Measurements from ENCODE around the gene CCPG1.

Gene CCPG1

DNA sequence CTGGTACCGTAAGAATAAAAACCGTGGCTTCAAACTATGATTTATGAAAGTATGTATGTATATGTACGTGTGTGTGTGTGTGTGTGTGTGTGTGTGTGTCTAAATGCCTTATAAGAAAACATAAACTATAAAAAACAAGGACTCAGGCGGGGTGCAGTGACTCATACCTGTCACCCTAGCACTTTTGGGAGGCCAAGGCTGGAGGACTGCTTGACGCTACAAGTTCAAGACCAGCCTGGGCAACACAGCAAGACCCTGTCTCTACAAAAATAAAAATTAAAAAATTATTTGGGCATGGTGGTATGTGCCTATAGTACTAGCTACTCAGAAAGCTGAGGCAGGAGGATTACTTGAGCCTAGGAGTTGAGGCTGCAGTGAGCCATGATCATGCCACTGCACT, 29.1 kb downstream of the CCPG1 start:
- DNase-seq = no peak

DNA sequence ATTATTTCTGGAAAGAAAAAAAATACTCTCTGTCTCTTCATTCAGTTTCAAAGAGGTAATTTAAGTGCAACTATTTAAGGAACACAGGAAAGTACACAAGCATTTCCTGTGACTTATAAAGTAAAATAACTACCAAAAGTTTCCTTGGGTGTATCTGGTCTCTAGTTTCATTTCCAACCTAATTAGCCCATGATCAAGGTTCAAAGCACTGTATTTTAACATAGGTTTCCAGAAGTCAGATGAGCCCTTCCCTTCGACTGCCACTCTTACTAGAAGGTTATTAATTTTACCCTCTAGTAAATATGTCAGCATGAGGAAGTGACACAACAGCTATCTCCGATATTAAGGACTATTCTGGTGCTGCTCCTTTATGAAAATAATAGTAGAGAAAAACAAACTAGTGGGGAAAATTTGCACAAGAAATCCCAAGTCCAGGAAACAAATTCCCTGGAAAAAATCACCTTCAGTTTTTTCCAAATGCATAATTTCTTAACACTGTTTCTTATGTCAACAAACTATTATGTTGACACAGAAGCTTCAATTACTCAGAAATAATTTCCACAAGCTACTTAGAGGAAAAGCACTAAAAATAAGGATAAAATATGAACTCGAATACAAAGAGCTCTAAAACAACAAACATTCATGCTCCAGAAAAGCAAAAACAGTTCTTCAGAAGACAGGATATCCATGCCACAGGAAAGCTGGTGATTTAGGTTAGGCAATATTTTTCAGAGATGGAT, 35.3 kb downstream of the CCPG1 start:
- no peak for DNase-seq

GRCh38 chr15:55366981-55367380, 41.2 kb downstream of the CCPG1 start:
- DNase-seq = no peak

DNA sequence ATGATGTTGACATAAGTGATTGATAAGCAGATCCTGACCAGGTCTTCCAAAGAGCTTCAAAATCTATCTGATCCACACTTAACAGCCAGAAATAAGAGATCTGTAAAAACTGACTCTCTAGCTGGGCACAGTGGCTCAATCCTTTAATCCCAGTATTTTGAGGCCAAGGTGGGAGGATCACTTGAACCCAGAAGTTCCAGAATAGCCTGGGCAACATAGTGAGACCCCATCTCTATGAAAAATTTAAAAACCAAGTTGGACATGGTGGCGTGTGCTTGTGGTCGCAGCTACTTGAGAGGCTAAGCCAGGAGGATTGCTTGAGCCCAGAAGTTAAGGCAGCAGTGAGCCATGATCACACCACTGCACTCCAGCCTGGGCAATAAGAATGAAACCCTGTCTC, 45.5 kb downstream of the CCPG1 start:
- DNase-seq = no peak

- no peak for DNase-seq
Observed at GRCh38 chr15:55361048-55361447, 47.1 kb downstream of the CCPG1 start.

DNA sequence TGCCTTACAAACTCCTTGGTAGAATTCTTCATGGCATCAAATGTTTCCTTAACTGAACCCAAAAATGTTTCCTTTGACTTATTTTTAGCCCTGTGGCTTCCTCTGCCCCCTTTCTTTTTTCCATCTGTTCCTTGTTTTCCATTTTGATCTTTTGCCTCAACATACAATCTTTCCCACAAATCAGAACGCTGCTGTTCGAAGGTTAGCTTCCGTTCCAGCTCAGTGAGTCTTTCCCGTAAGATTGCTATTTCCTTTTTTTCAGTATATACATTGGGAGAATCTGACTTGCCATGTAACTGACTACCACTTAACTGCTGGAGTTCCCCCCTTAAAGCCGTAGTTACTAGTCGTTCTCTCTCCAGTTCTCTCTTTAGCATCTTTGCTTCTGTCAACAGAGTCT, 47.9 kb downstream of the CCPG1 start:
- no peak for DNase-seq

DNA sequence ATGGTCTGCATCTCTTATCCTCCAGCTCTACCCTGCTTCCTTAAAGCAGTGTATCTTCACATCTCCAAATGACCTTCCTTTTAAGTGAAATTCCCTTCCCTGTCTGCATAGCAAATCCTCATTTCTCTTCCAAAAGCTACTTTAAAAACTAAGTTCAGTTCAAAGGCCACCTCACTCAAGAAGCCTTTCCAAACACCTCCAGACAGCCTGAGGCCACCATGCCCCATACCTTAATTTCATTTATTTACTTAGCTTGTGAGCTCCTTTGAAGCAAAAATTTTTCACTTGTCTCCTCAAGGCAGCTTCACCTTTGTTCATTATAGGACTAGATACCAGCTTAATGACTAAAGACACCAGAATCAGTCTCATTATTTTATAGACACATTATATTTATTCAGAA, 49.7 kb downstream of the CCPG1 start:
- DNase-seq = no peak

- DNase-seq = no peak
Observed at GRCh38 chr15:55357774-55358173, 50.4 kb downstream of the CCPG1 start.

DNA sequence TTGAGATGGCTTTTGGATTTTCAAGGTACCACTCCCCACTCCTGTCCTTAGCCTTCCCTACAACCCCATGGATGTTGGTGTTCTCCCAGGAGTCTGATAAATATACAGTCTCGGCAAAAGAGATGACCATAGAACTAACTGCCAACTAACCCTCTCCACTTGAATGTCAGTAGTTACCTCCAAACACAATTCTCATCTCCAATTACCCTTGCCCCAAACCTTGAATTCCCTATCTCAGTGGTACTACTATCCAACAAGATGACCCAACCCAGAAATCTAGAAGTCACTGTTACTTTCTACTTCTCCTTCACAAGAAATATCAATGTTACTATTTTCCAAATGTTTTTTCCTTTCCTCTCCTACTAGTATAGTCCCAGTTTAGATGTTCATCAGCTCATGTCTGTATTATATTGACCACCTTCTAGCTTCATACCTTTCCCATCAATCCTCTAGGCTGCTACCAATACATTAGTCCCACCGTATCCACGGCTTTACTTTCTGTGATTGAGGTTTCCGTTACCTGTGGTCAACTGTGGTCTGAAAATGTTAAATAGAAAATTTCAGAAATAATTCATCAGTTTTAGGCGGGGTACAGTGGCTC, 51.1 kb downstream of the CCPG1 start:
- no peak for DNase-seq

DNA sequence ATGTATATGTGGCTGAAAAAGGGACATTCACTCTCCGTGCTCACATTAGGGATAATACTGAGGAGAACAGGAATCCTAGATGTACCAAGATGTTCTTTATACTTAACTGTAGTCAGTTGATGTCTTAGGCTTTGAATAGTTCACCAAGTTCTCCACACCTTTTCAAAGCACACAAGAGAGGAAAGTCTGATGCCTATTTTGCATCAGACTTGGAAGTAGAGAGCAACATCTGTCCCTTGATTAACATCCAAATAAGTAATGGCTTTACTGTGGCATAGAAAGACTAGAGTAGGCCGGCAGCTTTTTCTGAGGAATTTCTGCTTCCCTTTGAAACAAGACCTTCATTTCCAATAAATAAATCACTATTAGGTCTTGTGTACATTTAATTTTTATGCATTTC, 55.1 kb downstream of the CCPG1 start:
- no peak for DNase-seq

DNA sequence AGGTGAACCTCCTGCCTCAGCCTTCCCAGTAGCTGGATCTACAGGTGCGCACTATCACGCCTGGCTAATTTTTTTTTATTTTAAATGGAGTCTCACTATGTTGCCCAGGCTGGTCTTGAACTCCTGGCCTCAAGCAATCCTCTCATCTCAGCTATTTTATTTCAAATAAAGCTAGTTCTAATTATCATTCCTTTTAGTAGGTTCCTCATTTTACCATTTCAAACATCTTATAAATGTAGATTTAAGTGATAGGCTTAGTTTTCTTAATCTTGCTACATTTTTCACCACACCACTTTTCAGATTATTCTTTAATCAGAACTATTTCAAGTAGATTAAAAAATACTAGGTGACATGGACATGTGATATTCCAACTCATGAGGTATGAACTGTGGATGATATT, 58.9 kb downstream of the CCPG1 start:
- DNase-seq = no peak

DNA sequence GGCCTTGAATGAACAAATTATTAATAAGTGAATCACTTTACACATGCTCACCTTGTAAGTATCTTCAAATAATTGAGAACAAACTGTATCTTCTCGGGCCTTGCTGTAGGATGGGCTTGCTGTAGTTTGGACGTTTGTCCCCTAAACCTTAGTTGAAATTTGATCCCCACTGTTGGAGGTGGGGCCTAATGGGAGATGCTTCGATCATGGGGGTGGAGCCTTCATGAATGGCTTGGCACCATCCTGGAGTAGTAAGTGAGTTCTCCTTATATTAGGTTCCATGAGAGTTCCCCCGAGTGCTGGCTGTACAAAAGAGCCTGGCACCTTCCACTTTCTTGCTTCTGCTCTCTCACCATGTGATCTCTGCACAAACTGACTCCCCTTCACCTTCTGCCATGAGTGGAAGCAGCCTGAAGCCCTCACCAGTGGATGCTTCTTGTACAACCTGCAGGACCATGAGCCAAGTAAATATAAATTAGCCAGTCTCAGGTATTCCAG, 59.8 kb downstream of the CCPG1 start:
- DNase-seq = no peak

DNA sequence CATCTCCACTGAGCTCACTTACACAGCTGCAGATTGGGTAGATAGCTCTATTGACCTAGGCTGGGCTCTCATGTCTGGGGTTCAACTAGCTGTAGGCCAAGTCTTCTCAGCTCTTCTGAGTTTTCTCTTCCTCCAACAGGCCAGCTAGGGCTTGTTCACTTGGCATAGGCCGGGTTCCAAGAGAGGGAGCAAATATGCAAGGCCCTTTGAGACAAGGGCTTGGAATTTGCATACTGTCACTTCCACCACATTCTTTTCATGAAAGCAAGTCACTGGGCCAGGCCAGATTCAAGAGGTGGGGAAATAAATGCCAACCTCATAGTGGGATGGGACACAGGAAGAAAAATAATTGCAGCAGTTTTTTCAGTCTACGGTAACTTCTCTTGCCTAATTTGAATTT, 64.0 kb downstream of the CCPG1 start:
- DNase-seq = no peak

DNA sequence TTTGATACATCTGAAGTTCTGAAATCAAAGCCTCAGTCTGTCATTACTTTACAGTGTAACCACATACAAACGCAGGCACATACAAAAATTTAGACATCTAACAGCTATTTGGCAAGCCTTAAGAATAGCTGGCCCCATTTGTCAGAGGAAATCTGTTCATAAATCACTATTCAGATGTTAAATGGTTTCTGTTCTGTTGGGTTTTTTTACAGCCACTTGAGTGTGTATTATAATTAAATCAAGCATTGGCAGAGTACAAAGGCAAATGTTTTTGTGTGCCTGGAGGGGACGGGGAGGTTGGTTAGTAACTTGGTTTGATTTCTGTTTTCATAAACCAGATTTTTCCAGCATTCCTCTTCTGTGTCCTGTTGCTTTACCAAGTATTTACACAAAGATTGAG, 65.0 kb downstream of the CCPG1 start:
- no peak for DNase-seq

DNA sequence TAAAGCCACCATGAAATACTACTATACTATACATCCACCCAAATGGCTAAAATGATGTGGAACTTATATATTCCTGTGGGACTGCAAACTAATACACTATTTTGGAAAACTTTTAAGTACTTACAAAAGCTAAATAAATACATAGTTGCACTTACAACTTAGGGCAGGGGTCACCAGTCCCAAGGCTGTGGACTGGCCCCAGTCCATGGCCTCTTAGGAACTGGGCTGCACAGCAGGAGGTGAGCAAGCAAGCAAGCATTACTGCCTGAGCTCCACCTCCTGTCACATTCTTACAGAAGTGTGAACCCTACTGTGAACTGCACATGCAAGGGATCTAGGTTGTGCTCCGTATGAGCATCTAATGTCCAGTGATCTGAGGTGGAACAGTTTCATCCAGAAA, 71.0 kb downstream of the CCPG1 start:
- no peak for DNase-seq

DNA sequence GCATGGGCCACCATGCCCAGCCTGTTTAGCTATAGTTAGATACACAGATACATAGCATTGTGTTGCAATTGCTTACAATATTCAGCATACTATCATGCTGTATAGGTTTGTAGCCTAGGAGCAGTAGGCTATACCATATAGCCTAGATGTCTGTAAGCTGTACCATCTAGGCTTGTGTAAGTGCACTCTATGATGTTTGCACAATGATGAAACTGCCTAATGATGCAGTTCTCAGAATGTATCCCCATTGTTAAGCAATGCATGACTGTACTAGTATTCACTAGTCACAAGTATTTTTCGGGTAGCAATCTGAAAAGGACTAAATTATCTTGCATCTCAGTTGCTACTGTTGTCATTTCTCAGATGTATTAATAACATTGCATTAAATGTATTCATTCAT, 73.2 kb downstream of the CCPG1 start:
- no peak for DNase-seq

GRCh38 chr15:55334371-55334770, 73.8 kb downstream of the CCPG1 start:
- no peak for DNase-seq

GRCh38 chr15:55327387-55327786, 80.8 kb downstream of the CCPG1 start:
- no peak for DNase-seq

DNA sequence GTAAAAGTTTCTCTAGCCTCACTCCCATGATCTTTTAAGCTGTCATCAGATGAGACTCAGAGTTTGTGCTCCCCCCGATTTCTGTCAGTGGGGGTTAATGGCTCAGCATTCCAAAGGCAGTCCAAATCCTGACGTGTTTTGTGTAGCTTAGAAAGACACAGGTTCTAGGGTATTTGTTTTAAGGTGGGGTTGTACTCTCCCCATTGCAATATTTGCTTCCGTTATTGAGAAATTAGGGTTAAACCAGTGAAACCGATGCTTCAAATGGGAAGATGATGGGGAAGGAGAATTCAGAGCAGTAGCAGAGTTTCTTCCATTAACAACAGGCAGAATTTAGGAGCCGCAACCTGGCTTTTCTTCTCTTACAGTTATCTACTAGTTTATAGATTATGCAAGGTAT, 85.7 kb downstream of the CCPG1 start:
- no peak for DNase-seq

- DNase-seq = no peak
Observed at GRCh38 chr15:55320963-55321362, 87.2 kb downstream of the CCPG1 start.

GRCh38 chr15:55320238-55320550, 88.0 kb downstream of the CCPG1 start:
- no peak for DNase-seq

DNA sequence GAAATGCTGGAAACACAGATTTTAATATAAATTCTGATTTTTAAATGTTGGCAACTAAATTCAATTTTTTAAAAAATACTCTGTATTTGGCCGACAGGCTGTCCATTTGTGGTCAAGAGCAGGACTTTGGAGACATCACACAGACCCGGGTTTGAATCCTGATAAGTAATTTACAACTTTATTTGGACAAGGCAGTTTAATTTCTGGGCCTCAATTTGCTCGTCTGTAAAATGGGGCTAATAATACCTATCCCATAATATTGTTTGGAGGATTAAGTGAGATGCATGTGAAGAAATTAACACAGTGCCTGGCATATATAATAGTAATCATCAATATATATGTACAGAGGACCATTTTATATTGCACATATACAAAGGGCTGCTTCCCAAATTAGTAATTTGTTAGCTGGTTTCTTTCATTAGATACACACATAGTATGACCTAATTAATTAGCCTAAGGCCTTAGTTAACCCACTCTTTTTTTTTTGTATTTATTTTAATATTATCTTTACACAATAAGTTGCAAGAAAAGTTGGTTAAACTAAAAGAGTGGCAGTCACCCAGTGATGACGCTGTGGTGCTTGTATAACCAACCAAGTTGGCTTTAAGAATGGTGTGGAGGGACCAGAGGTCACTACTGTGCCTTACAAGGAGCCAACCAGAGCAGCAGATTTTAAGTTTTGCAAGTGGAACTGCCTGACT, 88.5 kb downstream of the CCPG1 start:
- no peak for DNase-seq

- DNase-seq = peak; percentile 79
Observed at GRCh38 chr15:55318588-55319494, 89.3 kb downstream of the CCPG1 start, which contains the start of the genes PIGB and PIGBOS1. Gene PIGB (plus strand): TSS chr15:55319222. CDS start chr15:55319251, 29 bp downstream. Gene PIGBOS1 (minus strand): TSS chr15:55319123. CDS start chr15:55317792, 1,331 bp downstream.
